ENCODE data around the gene ATOH8.
A peak's percentile ranks its signal among the peaks of the same experiment; 100 is the strongest.
"Not testable (repeated sequence)": the region's sequence is repeated elsewhere in the genome, so short reads cannot be mapped to it uniquely, and the experiment has no call there.

Gene ATOH8

GRCh38 chr2:85753525-85754312 is at the start of gene ATOH8:
Gene ATOH8, plus strand, starts transcription at chr2:85753991. Its CDS starts 199 bp downstream, at chr2:85754190.
- no peak for DNase-seq (ENCODE audit: low read depth in 2 of 2)

- DNase-seq (ENCODE audit: low read depth in 2 of 2) = no peak
Observed at GRCh38 chr2:85704038-85704437, 49.8 kb upstream of the ATOH8 start.

GRCh38 chr2:85704800-85705679 is 48.8 kb upstream of the ATOH8 start:
- peak in 1 of 2 donors; percentile 17 for DNase-seq (ENCODE audit: low read depth in 2 of 2)

- no peak for DNase-seq (ENCODE audit: low read depth in 2 of 2)
Observed at GRCh38 chr2:85705680-85706039, 48.1 kb upstream of the ATOH8 start.

GRCh38 chr2:85706063-85706462 is 47.7 kb upstream of the ATOH8 start:
- DNase-seq (ENCODE audit: low read depth in 2 of 2) = no peak

- DNase-seq (ENCODE audit: low read depth in 2 of 2) = no peak
Observed at GRCh38 chr2:85706599-85707296, 47.0 kb upstream of the ATOH8 start.

- DNase-seq (ENCODE audit: low read depth in 2 of 2) = peak in 1 of 2 donors; percentile 31
Observed at GRCh38 chr2:85707304-85707703, 46.5 kb upstream of the ATOH8 start.

- DNase-seq (ENCODE audit: low read depth in 2 of 2) = no peak
Observed at GRCh38 chr2:85708641-85709040, 45.1 kb upstream of the ATOH8 start.

- DNase-seq (ENCODE audit: low read depth in 2 of 2) = no peak
Observed at GRCh38 chr2:85709401-85709811, 44.4 kb upstream of the ATOH8 start.

- no peak for DNase-seq (ENCODE audit: low read depth in 2 of 2)
Observed at GRCh38 chr2:85710687-85711577, 42.9 kb upstream of the ATOH8 start.

GRCh38 chr2:85711578-85712060 is 42.2 kb upstream of the ATOH8 start:
- no peak for DNase-seq (ENCODE audit: low read depth in 2 of 2)

- DNase-seq (ENCODE audit: low read depth in 2 of 2) = no peak
Observed at GRCh38 chr2:85712336-85712735, 41.5 kb upstream of the ATOH8 start.

GRCh38 chr2:85712849-85713612 is 40.8 kb upstream of the ATOH8 start:
- no peak for DNase-seq (ENCODE audit: low read depth in 2 of 2)

- no peak for DNase-seq (ENCODE audit: low read depth in 2 of 2)
Observed at GRCh38 chr2:85713836-85714235, 40.0 kb upstream of the ATOH8 start.

- not testable (repeated sequence) for DNase-seq (ENCODE audit: low read depth in 2 of 2)
Observed at GRCh38 chr2:85714421-85714820, 39.4 kb upstream of the ATOH8 start.

- DNase-seq (ENCODE audit: low read depth in 2 of 2) = no peak
Observed at GRCh38 chr2:85714841-85715240, 39.0 kb upstream of the ATOH8 start.

- no peak for DNase-seq (ENCODE audit: low read depth in 2 of 2)
Observed at GRCh38 chr2:85716346-85716914, 37.4 kb upstream of the ATOH8 start.

- DNase-seq (ENCODE audit: low read depth in 2 of 2) = no peak
Observed at GRCh38 chr2:85717308-85718008, 36.3 kb upstream of the ATOH8 start.

GRCh38 chr2:85718009-85718391 is 35.8 kb upstream of the ATOH8 start:
- DNase-seq (ENCODE audit: low read depth in 2 of 2) = no peak

Measured in stimulated activated CD8-positive, alpha-beta memory T cell treated with anti-CD3 and anti-CD28 coated beads, Interleukin-2, amount 100 ng/mL, for 1 hour (primary cell).